GM13976 (cell line): ENCODE measurements around the gene GRM2.

Experiments used
- DNase-seq: peaks from one replicate; pipeline ENCODE4 v3.0.0; 2012; ENCODE audit warnings: low spot score
- CTCF ChIP-seq: IDR thresholded peaks from 2 replicates; pipeline ENCODE4 v1.5.1; 2012; ENCODE audit warnings: borderline replicate concordance, mild to moderate bottlenecking; ENCODE audit not compliant: insufficient read depth; ENCODE audit errors: extremely low read depth, missing control alignments, control extremely low read depth
- in situ Hi-C: fragments of 300-500 bp; cut with MboI; formaldehyde crosslinking; loops from one replicate; pipeline ENCODE4 v1.12.0; 2022; ENCODE audit warnings: low sequenced_read_pairs, mixed read lengths, inconsistent platforms; ENCODE audit not compliant: unreplicated experiment

Gene GRM2

GRCh38 chr3:51675201-51675611, 31.7 kb upstream of the GRM2 start:
- in situ Hi-C loops: no loop called here
- DNase-seq: no peak
- TF ChIP-seq CTCF: no peak

- no peak for DNase-seq
- no peak for TF ChIP-seq CTCF
- in situ Hi-C loops: no loop called here
Measured at GRCh38 chr3:51676102-51676640, 30.7 kb upstream of the GRM2 start.

- in situ Hi-C loops: no loop called here
- no peak for DNase-seq
- no peak for TF ChIP-seq CTCF
Measured at GRCh38 chr3:51677358-51677757, 29.5 kb upstream of the GRM2 start.

GRCh38 chr3:51678186-51678585, 28.7 kb upstream of the GRM2 start:
- TF ChIP-seq CTCF: no peak
- in situ Hi-C loops: no loop called here
- DNase-seq: no peak

GRCh38 chr3:51678641-51679040, 28.2 kb upstream of the GRM2 start:
- DNase-seq: no peak
- TF ChIP-seq CTCF: no peak
- in situ Hi-C loops: no loop called here

- no peak for TF ChIP-seq CTCF
- no peak for DNase-seq
- in situ Hi-C loops: no loop called here
Measured at GRCh38 chr3:51679318-51679717, 27.6 kb upstream of the GRM2 start.
